Renal cortex interstitium (tissue), 15 donors: ENCODE results near the gene KRTAP24-1. TPM values are rescaled to one million over a fixed set of nuclear protein-coding genes. Genes with fewer than 3 reads are reported as not detected.

Experiments
- DNase-seq, 11 donors: peaks; one replicate each; pipeline ENCODE4 v3.0.0-alpha.2; 2013; ENCODE audit warnings: low read depth in 9 of 11, low spot score in 4 of 11; ENCODE audit errors: extremely low read depth in 1 of 11
- long read RNA-seq, 16 experiments: transcript quantifications; one replicate each; lab custom pipeline, GENCODE V29; 2026
- polyA plus RNA-seq, 3 donors: library from polyadenylated mRNA; unstranded; fragments of 120-200 nt; gene quantifications; one replicate each; pipeline ENCODE4 v1.2.1, GENCODE V29; 2013; ENCODE audit not compliant: insufficient read length in 3 of 3

Gene KRTAP24-1, protein sequence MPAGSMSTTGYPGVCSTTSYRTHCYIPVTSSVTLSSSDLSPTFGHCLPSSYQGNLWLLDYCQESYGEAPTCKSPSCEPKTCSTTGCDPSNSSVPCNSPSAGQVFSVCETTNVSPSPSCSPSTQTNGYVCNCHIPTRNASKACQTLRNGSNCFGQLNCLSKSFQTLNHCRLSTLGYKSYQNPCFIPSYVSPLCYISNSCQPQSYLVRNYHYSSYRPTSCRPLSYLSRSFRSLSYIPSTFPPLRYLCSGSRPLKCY
- not detected for polyA plus RNA-seq
- long read RNA-seq, donor 1: 0 reads
- long read RNA-seq, donor 2: 0 reads
- long read RNA-seq, donor 3: 0 reads
- long read RNA-seq, donor 4: 0 reads
- long read RNA-seq, donor 5: 0 reads
- long read RNA-seq, donor 6: 0 reads
- long read RNA-seq, donor 7: 0 reads
- long read RNA-seq, donor 8: 0 reads
- long read RNA-seq, donor 9: 0 reads
- long read RNA-seq, donor 10: 0 reads
- long read RNA-seq, donor 11: 0 reads
- long read RNA-seq, donor 12: 0 reads
- long read RNA-seq, donor 13: 0 reads
- long read RNA-seq, donor 14: 0 reads
- long read RNA-seq, donor 15: 0 reads
- long read RNA-seq, donor 16: 0 reads

DNA sequence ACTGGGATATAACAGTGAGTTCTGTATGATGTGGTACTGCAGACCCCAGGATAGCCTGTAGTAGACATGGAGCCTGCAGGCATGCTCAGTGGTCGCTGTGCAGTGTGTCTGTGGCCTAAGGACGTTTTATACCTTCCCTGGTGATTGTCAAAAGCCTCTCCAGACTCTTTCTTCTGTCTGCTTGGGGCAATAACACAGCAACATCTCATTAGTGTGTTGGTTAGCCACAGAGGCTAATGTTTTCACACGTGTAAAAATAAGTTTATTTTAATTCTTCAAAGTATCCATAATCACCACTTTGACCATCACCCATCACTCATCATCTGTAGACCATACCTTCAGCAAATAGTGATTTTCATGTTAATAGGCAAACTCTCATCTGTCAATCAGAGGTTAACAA, at the start of gene KRTAP24-1:
KRTAP24-1 (minus strand) TSS at position 101 of the 400 bp plus-strand sequence; CDS start at position 83, 18 bp downstream.
- no peak for DNase-seq

GRCh38 chr21:30329203-30329875, 46.6 kb upstream of the KRTAP24-1 start:
- DNase-seq: no peak

DNA sequence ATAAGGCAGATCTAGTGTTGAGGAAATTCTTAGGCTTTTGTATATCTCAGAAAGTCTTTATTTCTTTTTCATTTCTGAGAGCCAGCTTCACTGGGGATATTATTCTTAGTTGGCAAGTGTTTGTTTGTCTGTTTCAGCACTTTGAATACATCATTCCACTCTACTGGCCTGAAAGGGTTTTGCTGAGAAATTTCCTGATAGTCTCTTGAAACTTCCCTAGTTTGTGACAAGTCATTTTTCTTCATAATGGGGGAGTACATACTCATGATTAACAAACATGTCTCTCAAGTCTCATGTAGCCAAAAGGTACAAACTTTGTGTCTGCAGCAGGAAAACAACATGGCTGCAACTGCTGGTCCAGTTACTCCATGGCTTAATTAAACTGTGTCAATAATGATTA, 43.6 kb upstream of the KRTAP24-1 start:
- DNase-seq: no peak

GRCh38 chr21:30320215-30320614, 37.5 kb upstream of the KRTAP24-1 start, which contains the start of gene KRTAP26-1:
KRTAP26-1 (minus strand) TSS chr21:30320315; CDS start chr21:30320035, 280 bp downstream.
- DNase-seq: no peak

DNA sequence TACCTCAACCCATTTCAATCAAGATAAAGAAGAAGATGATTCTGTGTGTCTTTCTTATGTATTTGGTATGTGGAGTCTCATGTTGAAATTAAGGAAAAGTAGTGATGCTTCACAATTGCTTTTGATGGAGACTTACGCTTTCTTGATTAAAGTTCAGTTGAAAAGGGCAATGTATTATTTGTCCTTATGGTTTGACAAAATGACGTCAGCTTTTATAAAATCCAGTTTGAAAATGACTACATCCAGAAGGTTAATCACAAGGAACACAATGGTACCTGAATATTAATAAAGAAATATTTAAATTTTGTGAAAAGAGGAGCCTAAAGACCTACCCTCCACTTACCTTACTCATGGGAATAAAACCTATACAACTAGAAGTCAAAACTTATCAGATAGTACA, 33.0 kb upstream of the KRTAP24-1 start:
- DNase-seq: no peak

GRCh38 chr21:30306884-30307283, 24.1 kb upstream of the KRTAP24-1 start:
- DNase-seq: no peak

GRCh38 chr21:30305136-30305535, 22.4 kb upstream of the KRTAP24-1 start:
- DNase-seq: no peak

DNA sequence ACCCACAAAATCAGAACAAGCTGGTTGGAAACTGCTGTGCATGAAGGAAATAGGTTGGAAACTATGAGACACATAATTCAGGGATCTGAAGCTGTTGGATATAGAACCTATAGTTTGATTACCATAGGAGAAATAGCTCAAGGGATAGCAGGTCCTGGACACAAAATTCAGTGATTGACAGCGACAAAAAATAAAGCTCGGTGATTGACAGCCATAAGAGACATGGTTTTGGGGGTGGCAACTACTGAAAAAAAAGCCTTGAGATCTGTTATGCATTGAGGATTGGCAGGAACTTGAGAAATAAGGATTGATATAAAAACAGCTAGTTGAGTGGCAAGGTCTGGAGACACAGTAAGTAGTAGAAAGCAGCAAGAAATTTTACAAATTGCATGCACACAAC, 6.5 kb upstream of the KRTAP24-1 start, which contains the start of gene KRTAP25-1:
KRTAP25-1 (minus strand) TSS at position 300 of the 400 bp plus-strand sequence; CDS start at position 276, 24 bp downstream.
- no peak for DNase-seq

- DNase-seq: no peak
These were observed 11.1 kb downstream of the KRTAP24-1 start for GRCh38 chr21:30271611-30272010.

DNA sequence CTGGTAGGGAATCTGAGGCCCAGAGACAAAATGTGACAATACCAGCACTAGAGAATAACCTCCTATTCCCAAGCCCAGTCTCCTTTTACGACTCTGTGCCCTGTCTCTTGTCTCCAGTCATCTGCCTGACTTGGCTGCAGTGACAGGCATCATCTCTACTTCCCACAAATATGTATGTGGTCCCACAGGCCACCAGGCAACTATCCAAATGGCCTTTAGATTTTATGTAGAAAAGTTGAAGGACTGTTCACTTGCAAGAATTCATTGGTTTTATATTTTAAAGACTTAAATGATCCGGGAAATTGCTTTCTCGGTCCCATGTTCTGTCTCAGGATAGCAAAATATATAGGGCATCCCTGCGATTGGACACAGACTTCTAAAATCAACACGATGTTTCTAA, 11.6 kb downstream of the KRTAP24-1 start:
- no peak for DNase-seq

GRCh38 chr21:30269803-30270530, 12.8 kb downstream of the KRTAP24-1 start:
- no peak for DNase-seq

- no peak for DNase-seq
These were observed 14.0 kb downstream of the KRTAP24-1 start for GRCh38 chr21:30268608-30269197.

DNA sequence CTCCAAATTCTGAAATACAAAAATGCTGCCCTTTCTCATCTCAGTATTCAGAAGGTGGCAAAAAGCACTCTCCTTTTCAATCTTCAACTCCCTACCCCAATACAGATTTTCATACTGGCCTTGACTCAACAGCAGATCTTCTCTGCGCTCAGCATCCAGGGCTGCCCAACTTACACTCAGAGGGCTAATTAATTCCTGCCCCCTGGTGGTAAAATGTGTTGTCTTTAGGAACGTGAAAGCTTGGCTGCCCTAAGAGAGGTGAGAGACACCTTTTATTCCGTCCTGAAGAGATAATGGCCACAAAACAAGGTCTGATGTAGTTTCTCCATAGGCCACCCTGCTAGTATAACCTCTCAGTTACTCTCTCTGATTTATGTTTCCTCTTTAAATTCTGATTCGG, 25.0 kb downstream of the KRTAP24-1 start:
- DNase-seq: peak in 2 of 11 donors; percentile 4 to 5

- no peak for DNase-seq
These were observed 26.6 kb downstream of the KRTAP24-1 start for GRCh38 chr21:30256100-30256499.

DNA sequence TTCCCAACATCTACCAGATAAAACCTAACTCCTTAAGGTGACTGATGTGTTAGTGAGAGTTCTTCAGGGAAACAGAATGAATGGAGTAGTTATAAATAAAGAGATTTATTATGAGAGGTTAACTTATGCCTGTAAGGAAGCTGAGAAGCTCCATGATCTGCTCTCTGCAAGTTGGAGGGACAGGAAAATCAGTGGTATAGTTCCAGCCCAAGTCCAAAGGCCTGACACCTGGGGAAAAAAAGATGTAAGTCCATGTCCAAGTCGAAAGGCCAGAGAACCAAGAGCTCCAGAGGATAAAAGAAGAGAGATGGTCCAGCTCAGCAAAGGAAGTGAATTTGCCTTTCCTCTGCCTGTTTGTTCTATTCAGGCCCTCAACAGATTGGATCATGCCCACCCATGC, 27.1 kb downstream of the KRTAP24-1 start:
- no peak for DNase-seq

DNA sequence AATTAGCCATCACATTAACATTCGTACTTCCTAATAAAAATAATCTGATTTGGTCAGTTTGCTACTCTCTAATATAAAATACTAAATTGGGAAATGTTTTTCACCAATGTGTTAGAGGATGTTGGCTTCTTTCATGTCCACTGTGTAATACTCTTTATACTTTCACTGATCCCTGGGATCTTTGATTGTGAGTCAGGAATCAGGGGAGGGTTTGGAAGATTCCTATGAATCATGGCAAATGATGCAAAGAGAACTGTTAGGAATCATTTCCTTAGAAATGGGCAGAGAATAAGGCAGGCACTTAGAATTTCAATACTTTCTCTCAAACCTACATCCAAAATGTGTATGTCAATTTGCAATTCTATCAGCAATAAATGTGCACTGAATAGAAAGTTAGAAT, 31.0 kb downstream of the KRTAP24-1 start:
- DNase-seq: no peak

- no peak for DNase-seq
These were observed 32.8 kb downstream of the KRTAP24-1 start for GRCh38 chr21:30249936-30250335.

DNA sequence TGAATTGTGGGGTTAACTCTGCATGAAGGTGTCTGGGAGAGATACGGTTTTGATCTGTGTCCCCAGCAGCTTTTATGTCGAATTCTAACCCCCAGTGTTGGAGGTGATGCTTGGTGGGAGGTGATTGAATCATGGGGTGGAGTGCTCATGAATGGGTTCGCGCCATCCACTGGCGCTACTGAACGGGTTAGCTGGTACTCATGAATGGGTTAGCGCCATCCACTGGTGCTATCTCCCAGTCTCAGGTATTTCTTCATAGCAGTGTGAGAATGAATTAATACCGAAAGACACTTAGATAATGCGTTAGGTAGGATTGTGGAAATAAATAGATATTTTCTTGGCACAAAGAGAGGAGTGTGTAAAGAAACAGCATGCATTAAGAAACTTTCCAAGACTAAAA, 33.9 kb downstream of the KRTAP24-1 start:
- DNase-seq: no peak

GRCh38 chr21:30245061-30245460, 37.7 kb downstream of the KRTAP24-1 start:
- DNase-seq: no peak
